Measurements from ENCODE around the gene ACSF3.
"Not testable (repeated sequence)": the region's sequence is repeated elsewhere in the genome, so short reads cannot be mapped to it uniquely, and the experiment has no call there.

The ACSF3 gene

DNA sequence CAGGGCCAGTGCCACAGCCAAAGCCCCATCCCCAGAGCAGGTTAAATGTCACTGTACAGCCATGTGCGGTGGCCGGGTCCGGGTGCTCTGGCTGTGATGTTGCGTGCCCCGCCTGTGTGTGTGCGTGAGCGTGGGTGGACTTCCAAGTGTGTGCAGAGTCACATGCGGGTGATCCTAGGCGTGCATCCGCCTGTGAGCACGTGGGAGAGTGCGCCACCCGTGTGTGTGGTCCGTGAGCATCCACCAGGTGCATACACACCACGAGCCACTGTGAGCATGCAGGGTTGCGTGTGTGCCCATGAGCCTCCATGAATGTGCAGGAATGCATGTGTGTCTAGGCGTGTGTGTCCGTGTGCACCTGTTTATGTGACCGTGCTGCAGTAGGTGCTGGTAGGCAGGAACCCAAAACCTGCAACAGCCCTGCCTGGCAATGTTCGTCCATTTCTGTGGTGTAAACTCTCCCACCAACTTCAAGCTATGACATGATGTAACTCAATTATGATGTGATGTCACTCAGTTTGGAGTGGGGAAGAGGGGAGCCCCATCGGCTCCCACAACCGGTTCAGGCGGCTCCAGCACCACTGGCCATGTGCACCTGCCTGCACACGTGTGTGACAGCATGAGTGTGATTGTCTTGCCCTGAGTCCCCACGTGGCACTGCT, 37.6 kb upstream of the ACSF3 start:
- no peak for DNase-seq (ENCODE audit: low read depth in 2 of 2)

DNA sequence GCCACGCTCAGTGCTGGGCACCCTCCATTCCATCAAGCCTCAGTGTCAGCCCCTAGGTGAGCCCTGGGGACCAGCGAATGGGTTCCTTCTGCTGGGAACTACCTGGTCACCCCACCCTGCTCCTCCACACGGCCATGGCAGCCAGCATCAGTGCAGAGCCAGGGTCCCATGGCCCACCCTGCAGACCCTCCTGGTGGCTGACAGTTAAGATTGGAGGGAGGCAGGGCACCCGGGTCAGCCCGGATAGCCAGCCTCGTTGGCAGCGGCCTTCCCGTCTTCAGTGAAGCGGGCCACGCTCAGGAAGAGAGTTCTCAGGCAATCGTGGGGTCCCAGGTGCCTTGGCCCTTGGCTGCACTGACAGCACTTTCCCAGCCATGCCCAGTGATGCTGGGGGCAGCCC, 37.1 kb upstream of the ACSF3 start:
- no peak for DNase-seq (ENCODE audit: low read depth in 2 of 2)

DNA sequence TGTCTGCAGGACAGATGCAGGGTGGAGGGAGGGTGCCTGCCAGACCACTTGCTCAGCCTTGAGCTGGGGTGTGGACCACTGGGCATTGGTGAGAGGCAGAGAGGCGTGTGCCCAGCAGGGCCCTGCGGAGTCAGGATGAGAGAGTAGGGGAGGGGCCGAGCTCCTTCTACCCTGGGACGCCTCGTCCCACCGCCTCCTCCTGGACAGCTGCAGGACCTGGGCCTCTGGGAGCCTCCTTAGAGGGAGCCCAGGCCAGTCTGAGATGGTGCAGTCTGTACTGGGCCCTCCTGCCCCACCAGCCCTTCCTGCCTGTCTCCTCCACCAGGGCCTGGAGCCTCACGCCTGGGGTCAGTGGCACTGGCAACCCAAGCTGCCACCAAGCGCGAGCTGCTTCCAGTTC, 35.9 kb upstream of the ACSF3 start:
- DNase-seq (ENCODE audit: low read depth in 2 of 2), result no peak

DNA sequence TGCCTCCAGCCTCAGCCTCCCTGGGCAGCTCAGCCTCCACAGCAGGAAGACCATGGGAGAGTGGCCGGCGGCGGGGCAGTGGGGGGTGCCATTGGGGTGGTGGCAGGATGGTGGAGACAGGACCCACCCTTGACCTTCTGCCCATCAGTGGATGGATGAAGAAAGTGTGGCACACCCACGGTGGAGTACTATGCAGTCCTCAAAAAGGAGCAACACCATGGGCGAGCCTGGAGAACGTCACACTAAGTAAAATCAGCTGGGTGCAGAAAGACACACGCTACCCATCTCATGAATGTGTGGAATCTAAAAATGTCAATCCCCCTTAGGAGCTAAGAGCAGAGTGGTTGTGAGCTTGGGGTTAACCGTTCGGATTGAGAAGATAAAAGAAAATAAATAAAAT, 34.8 kb upstream of the ACSF3 start:
- no peak for DNase-seq (ENCODE audit: low read depth in 2 of 2)

DNA sequence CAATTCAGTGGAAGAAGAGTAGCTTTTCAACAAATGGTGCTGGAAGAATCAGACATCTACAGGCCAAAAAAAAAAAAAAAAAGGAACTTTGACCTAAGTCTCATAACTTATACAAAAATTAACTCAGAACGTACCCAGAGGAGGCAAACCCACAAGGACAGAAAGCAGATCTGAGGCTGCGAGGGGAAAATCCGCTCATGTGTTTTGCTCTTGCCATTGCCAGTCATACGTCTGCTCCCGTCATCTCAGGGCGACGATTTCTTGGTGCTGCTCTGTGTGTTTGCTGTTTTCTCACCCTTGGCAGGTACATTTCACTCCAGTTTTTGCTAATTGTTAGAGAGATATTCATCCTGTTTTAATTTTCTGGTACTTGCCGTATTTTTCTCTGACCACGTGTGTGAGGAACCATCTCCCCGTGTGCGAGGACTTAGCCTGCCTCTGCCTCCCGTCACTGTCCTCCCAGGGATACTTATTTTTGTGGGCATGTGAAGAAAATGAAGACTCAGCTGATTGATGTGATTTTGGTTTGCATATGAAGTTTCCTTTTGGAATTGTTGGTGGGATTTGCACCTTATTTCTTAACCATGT, 33.4 kb upstream of the ACSF3 start:
- DNase-seq (ENCODE audit: low read depth in 2 of 2), result no peak

DNA sequence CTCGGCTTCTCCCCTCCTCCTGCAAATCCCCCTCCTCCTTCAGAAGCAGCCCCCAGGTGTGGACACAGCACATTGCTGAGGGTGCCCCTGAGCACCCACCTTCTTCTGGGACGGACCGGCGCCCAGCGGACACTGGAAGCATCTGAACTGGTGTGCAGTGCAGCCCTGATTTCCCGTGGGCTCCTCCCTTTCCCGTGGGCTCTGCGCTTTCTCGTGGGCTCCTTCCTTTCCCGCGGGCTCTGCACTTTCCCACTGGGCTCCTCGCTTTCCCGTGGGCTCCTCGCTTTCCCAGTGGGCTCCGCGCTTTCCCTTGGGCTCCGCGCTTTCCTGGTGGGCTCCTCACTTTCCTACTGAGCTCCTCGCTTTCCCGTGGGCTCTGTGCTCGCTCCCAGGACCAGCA, 32.6 kb upstream of the ACSF3 start:
- no peak for DNase-seq (ENCODE audit: low read depth in 2 of 2)

DNA sequence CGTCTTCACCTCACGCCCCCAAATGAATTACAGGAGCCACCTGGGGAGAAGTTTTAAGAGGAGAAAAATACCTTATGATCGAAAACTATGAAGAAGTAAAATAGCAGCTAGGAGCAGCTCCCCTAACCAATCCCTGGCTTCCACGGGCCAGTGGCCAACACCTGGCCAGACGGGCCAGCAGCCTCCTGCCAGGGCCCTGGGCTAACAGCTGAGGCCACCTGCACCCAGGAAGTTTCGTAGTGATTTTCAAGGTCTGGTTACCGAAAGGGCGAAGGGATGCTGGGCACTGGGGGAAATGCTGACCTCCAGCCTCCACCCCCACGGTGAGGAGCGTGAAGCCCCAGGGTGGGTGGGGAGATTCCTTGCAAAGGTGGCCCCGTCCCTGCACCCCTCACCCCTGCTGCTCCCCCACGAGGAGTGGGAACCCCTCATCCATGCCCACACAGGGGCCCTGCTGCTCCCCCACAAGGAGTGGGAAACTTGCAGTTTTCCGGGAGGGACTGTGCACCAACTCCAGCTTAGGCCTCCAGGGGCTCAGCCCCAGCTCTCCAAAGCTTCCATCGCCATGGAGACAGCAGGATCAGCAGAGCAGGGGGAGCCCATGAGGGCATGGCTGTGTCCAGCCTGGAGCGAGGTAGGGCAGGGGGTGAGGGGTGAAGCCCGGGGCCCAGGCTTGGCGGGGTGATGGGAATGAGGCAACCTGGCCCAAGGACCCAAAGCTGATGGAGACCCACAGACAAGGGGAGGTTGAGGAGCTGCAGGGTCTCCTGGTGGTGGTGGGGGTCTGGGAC, 31.9 kb upstream of the ACSF3 start:
- no peak for DNase-seq (ENCODE audit: low read depth in 2 of 2)

DNA sequence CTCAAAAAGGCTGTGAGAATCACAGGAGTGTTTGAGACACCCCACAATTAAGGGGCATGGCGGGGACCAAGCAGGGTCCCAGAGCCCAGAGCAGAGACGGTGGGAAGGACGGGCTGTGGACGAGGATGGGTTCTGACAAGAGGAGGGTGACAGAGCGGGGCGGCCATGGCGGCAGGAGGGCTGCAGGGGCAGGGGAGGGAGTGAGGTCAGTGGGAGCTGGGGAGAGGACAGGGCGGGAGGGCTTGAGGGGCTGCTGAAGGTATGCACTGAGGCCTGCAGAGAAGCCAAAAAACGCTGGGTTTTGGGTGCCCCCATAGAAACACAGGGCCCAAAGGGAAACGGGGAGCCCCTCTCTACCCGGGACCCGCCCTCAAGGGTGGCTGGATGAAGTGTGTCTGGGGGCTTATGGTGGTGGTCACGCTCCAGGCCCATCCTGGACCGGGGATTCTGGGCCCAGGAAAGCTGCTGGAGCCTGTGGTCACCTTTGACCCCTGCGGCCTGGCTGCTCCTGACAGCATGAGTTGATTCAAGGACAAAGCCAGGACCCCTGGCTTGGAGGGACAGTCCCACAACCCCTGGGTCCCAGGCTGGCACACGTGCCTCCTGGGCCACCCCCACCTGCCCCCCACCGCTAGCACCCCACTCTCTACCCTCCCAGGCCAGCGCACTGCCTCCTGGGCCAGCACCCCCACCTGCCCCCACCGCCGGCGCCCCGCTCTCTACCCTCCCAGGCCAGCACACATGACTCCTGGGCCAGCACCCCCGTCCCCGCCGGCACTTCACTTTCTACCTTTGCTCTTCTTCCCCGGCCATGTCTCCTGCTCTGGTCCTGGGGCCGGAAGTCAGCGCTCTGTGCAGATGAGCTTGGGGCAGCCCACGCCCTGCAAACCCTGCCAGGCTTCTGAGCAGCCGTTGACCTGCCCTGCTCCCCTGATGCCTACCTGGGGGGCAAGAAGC, 31.0 kb upstream of the ACSF3 start:
- no peak for DNase-seq (ENCODE audit: low read depth in 2 of 2)

DNA sequence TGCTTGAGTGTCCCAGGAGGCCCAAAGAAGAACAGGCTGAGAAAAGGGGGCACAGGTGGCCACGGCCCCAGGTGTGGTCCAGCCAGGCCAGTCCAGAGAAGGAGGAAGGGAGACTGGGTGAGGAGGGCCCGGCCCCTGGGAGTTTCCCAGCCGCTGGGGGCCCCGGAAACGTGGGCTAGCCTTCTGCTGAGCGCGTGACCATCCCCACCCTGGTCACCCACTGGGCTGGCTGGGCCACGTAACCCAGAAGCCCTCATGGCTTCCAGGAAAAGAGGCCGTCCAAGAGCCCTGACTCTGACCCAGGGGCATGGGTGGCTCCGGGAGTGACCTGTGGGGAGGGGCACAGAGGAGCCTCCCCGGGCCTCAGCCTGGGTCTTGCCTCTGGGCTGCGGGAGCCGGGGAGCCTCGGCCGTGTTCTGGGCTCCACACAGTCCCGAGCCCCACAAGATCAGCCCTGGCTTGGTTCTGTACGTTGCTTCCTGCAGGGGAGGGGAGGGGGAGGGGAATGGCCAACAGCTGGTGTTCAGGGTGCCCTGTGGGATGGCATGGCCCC, 29.8 kb upstream of the ACSF3 start:
- DNase-seq (ENCODE audit: low read depth in 2 of 2), result no peak

DNA sequence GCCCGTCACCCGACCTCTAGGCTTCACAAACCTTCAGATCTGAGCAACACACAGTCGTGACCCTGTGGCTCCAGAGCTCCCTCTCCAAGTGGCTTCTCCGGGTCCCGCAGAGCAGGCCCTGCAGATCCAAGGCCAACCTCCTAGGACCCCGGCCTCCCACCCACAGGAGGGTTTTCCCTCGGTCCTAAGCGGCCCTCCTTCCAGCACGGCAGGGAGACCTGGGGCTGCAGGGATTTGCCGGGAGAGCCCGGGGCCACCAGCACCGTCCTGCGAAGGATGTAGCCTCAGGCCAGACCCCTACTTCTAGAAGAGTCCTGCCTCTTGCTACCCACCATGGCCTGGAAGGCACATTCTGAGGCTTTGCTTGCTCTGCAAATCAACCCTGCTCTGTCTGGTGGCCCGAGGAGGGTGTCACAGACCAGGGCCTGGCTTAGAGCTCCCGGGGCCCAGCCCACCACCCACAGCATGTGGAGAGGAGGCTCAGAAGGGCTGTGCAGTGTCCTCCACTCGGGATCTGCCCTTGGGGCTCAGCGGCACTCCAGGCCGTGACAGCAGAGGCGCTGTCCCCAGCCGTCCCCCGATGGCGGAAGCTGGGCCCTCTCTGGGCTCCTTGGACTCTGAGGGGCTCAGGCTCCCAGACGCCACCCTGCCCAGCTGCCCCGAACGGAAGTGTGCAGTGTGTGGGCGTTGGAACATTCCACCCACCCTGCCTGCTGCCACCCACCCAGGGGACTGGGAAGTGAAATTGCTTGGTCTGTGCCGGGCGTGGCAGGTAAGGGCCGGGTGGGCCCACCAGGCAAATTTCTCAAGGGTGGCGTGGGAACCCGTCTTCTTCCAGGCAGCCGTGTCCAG, 28.8 kb upstream of the ACSF3 start:
- DNase-seq (ENCODE audit: low read depth in 2 of 2), result no peak

DNA sequence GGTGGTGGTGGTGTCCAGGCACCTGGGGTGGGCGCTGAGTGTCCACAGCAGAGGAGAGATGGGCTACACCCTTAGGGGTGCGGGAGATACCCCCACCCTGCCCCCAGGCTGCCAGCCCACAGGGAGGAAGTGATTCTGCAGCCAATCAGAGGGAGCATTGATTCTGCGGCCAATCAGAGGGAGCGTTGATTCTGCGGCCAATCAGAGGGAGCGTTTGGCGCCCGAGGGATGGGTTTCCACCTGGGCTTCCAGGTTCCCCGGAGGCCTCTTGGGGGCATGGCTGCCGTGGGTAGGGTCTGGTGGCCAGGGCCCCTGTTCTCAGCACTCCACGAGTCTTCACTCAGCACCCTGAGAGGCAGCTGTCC, 28.2 kb upstream of the ACSF3 start:
- no peak for DNase-seq (ENCODE audit: low read depth in 2 of 2)

DNA sequence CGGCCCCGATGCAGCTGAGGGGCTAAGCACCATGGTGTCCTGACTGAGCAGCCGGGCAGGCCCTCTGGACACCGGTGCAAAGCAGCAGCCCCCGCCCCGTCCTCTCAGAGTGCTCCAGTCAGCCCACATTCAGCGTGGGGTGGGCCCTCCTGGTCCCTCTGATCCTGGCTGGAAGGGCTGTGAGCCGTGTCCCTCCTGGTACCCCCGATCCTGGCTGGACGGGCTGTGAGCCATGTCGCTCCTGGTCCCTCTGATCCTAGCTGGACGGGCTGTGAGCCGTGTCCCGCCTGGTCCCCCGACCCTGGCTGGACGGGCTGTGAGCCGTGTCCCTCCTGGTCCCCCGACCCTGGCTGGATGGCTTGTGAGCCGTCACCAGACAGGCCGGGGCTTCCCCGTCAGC, 26.9 kb upstream of the ACSF3 start:
- DNase-seq (ENCODE audit: low read depth in 2 of 2), result no peak

DNA sequence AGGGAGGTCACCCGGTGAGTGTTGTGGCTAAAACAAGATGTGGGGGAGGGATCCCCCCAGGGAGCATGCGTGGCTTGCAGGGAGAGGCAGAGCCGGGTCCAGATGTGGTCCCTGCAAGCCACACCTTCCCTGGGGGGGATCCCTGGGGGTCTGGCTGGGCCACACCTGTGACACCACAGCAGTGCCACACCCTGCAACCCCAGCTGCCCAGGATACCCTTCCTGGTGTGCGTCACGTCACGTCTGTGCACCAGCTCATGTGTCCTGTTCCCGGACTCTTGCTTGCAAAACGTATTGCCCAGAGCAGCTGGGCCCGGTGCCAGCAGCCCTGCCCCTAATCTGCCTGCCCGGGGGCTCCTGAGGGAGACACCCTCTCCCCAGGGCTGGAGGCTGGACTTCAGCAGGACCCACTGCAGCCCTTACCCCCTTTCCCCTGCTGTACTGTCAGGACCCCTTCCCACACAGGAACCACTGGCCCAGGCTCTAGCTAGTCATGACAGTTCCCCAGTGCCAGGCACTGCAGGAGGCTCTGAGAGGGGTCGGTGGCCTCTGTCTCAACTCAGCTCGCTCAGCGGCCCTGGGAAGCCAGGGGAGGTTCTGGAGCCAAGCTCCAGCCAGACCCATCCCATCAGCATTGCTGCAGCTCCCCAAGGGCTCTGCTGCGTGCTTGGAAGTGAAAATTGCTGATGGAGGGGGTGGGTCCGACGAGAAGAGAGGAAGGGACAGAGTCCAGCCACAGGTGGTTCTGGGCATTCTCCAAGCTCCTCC, 25.8 kb upstream of the ACSF3 start:
- DNase-seq (ENCODE audit: low read depth in 2 of 2), result no peak

DNA sequence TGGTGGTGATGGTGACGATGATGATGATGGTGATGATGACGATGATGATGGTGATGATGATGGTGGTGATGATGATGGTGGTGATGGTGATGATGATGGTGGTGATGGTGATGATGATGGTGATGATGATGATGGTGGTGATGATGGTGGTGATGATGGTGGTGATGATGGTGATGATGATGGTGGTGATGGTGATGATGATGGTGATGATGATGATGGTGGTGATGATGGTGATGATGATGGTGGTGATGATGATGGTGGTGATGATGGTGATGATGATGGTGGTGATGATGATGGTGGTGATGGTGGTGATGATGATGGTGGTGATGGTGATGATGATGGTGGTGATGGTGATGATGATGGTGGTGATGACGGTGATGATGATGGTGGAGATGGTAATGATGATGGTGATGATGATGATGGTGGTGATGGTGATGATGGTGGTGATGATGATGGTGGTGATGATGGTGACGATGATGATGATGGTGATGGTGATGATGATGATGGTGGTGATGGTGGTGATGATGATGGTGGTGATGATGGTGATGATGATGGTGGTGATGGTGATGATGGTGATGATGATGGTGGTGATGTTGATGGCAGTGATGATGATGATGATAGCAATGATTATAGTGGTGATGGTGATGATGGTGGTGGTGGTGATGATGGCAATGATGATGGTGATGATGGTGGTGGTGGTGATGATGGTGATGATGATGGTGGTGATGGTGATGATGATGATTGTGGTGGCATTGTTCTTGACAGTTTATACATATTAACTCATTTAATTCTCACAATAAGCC, 24.6 kb upstream of the ACSF3 start:
- DNase-seq (ENCODE audit: low read depth in 2 of 2), result not testable (repeated sequence)

DNA sequence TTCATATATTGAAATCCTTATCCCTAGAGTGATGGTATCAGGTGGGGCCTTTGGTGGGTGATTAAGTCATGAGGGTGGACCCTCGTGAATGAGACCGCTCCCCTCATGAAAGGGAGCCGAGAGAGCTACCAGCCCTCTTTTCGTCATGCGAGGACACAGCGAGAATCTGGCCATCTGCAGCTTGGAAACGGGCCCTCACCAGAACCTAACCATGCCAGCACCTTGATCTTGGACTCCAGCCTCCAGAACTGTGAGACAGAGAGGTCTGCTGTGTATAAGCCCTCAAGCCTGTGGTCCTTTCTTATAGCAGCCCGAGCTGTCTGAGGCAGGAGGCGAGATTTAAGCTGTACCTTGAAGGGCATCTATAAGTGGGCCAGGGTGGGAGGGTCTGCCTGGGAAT, 23.7 kb upstream of the ACSF3 start:
- no peak for DNase-seq (ENCODE audit: low read depth in 2 of 2)

DNA sequence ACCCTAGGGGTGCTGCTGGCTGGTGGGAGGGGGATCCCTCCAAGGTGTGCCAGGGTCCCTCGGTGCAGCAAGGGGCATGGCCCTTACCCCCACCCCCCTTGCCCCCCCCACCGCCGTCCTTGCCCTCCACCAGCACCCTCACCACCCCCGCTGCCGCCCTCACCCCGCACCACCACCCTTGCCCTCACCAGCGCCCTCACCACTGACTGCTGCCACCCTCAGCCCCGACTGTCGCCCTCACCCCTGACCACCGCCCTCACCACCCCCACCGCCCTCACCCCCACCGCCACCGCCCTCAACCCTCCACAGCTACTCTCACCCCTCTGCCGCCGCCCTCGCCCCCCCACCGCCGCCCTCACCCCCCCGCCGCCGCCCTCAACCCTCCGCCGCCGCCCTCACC, 23.1 kb upstream of the ACSF3 start:
- DNase-seq (ENCODE audit: low read depth in 2 of 2), result no peak

DNA sequence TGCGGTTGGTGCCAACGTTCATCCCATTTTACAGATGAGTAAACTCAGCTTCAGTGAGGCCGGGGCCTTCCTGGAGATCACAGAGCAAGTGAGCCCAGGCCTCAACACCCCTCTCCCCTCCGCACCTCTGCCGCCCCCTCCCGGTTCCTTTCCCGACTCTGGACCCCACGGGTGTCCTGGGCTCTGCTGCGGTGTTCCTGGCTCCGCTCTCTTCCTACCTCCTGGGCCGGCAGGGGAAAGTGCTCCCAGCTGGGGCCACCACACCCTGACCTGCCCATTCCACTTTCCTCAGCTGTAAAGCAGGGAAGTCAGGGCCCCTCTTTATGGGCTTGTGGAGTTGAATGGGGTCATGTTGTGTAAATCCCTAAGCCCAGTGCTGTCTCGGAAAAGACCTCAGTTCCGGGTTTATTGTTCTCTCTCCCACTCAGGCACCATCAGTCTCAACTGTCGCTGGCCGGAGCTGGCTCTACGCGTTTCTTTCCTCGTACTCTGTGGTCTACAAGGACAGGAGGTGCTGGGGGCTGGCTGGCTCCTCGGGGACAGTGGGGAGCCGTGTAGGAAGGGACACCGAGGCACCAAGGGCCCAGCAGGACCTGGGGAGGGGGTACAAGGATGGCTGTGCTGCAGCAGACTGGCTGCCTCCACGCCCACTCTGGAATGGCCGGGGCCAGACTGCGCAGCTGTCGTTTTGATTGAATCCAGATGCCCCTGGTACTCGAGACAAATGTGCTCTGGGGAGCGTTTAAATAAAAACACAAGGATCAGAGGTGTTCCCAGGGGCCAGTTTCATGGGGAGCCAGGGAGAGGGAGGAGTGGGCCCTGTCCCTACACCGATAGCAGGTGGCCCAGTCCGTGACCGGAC, 21.7 kb upstream of the ACSF3 start:
- no peak for DNase-seq (ENCODE audit: low read depth in 2 of 2)

DNA sequence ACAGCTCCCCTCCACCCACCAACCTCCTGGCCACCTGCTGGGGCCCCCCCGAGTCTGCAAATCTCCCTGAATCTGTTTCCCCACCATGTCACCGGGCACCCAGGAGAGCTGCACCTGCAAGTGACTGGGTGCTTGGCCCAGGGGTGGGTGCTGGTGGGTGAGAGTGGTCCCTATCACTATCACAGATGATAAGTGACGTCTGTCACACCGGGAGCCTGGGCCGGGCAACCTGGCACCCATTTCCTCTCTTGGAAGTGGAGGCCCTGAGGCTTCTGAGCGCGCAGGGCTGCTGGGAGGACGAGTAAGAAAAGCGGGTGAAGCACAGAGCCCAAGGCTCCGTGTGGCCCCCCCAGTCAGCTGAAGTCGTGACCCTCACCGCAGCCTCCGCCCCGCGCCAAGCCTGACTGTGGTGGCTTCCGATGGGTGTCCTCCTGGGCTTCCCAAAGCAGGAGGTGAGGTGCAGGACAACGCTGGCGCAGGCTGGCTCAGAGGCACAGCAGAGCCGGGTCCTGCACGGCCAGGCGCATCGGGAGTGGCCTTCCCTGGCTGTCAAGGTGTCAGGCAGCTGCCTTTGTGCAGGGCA, 21.0 kb upstream of the ACSF3 start:
- DNase-seq (ENCODE audit: low read depth in 2 of 2), result no peak
